ENCODE data around the gene MAGI2.
A peak's percentile ranks its signal among the peaks of the same experiment; 100 is the strongest.

Gene MAGI2

DNA sequence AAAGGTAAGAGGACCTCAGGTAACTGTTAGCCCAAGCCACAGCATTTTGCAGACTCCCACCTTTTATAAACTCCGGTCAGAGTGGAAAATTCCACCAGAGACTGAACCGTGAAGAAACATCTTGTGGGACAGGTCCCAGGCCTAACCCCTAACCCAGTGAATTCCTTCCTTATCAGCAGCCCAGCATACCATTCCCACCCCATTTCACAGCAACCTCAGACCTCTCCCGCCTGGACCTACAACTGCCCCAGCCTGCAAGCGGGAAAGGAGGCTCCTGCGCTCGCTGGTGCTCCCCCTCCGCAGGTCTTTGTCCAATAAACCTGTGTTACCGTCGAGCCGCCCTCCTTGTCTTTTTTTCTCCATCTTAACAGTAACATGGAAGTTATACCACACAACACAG is 736.6 kb downstream of the MAGI2 start:
- peak; percentile 48 for DNase-seq (ENCODE audit: low spot score)

DNA sequence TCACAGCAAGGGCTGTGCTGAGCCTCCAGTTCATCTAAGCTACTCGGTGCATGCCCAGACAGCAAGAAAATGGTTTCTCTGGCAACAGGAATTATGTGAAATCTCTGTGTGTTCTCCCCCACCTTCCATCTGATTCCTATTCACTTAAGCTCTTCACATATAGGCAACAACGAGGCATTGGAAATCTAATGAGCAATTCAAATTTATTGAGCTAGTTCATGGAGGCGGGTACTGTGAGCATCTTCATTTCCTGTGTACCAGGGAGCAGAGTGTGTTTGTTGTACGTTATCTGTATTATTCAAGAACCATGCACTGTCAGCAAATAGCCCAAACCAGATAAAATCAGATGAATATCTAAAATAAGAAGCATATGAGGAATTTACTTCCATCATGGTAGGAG is 739.1 kb downstream of the MAGI2 start:
- no peak for DNase-seq (ENCODE audit: low spot score)

DNA sequence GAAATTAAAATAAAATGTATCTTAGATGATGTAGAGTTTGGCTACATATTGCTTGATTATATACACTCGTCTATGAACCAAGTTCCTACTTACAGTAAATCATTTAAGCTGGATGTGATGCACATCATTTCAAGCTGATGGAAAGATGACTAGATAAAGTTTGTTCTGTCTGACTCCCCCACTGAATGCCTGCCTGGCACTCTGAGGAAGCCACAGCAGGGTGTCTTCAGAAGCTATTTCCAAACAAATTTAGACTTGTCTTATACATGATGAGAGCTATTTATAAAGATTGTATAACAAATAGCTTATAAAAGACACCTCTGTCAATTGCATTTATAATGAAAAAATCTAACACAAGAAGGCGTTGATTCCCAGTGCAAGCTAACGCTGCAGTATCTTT is 741.4 kb downstream of the MAGI2 start:
- DNase-seq (ENCODE audit: low spot score): no peak

DNA sequence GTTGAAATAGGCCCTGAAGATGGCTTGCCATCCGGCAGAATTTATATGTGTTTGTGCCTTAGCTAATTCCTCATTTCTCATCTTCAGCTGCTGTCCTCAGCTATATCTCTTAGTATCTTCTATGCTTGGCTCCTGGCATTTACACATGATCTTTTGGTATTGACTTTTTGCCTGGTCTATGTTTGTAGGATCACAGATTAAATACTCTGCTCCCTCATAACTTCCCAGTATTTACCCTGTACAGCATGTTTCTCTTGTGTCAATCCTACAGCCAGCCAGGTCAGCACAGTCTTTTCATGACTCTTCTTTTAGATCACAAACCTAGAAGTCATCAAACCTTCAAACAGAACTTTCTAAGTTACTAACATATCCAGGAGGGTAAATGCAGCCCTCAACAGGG is 743.8 kb downstream of the MAGI2 start:
- DNase-seq (ENCODE audit: low spot score): no peak

DNA sequence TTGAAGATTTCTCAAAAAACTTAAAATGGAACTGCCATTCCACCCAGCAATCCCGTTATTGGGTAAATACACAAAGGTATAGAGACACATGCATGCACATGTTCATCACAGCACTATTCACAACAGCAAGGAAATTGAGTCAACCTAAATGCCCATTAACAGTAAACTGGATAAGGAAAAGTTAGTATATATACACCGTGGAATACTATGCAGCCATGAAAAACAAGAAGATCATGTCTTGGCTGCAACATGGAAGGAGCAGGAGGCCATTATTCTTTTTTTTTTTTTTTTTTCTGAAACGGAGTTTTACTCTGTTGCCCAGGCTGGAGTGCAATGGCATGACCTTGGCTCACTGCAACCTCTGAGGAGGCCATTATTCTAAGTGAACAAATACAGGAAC is 749.0 kb downstream of the MAGI2 start:
- no peak for DNase-seq (ENCODE audit: low spot score)

DNA sequence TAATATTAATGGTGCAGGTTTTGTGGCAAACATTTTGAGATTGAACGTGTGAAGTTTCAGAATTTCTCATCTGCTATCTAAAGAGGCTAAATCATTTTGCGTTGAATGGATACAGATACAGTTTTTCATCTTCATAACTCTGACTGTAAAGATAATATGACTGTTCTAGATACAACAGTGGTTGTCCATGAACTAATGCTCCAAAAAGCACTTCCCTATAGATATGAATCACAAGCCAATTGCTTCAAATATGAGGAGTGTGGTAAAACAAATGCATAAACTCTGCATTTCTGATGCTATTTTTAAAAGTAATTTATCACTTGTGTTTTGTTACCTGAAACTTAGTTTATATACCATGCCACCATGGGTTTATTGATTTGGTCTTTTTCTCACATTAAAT is 750.1 kb downstream of the MAGI2 start:
- DNase-seq (ENCODE audit: low spot score): no peak

DNA sequence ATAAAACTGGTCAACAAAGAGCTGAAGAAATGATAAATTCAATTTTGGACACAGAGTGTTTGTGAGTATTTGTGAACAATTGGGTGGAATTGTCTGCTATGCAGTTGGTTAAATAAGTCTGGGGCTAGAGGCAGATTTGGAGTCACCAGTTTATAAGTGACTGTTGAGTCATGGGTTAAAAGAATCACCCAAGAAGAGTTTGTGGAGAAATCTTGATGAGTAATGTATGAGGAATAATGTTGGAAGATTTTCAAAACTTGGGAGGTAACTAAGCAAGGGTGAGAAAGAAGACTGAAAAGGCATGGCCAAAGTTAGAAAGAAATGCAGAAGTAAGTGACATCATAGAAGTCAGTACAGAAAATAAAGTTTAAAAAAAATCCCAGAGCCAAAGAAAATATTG is 750.7 kb downstream of the MAGI2 start:
- no peak for DNase-seq (ENCODE audit: low spot score)

DNA sequence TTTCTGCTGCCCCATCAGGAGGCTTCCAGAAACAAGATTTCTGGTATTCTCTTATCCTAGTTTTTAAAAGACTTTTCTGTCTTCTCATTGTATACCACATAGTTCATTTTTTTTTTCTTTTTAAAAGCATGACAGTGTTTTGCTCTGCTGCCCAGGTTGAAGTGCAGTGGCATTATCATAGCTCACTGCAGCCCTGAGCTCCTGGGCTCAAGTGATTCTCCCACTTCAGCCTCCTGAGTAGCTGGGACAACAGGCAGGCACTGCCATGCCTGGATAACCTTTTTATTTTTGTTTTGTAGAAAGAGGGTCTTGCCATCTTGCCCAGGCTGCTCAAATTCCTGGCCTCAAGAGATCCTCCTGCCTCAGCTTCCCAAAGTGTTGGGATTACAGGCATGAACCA is 757.6 kb downstream of the MAGI2 start:
- DNase-seq (ENCODE audit: low spot score): no peak

DNA sequence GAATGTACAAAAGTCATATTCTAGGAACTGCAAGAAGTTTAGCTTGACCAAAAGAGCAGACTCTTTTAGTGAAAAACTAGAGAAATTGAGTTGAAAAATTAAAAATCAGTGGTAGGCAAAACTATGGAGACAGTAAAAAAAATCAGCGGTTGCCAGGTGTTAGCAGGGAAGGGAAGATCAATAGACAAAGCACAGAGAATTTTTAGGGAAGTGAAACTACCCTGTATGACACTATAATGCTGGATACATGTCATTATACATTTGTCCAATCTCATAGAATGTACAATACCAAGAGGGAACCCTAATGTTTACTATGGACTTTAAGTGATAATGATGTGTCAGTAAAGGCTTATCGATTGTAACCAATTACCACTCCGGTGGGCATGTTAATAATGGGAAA is 761.9 kb downstream of the MAGI2 start:
- no peak for DNase-seq (ENCODE audit: low spot score)

DNA sequence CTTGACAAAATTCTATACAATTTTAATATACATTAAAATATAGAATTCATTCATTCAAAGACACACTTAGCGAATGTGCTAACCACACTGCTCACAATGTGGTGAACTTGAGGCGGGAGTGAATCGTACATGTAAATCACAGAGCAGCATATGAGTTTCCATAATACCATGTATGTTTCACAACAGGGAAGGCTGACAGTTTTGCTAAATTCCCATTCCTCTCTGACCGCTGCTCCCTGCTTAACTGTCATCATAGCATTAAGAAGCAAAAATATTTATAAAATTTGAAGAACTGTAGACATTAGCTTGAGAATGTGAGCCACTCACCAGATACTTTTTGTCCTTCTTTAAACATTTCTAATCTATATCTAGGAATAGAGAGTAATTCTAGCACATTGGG is 763.3 kb downstream of the MAGI2 start:
- no peak for DNase-seq (ENCODE audit: low spot score)

DNA sequence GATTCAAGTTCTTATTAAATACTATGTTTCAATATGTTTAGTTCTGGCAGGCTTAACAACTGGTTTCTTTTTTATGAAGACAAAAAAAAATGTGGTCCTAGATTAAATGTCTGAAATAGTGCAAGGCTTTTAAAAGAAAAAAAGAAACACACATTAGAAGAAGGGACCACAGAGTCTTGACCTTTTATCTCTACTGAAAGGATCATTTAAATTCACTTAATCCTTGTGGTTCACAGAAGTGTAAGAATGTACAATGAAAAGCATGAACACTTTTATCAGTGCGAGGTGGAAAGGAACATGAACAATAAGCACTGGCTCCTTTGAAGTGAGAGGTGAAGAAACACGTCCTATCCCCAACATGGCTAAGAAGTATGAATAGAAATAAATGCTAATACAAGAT is 765.1 kb downstream of the MAGI2 start:
- no peak for DNase-seq (ENCODE audit: low spot score)

DNA sequence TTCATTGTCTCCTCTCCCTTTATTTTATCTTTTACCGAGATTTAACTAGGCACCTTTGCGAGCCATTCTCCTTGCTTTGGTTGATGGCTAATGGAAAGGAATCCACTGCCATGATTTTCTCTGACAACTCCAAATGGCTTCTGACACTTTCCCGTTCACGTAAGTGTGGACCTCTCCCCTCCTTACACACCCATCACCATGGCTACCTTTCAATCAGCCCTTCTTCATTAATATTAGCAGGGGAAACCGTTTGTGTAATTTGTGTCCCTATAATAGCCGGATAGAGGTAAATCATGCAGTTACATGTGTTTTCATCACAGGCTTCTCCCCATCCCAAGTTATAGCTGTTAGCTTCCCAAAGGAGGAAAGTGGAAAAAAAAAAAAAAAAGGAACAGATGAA is 767.3 kb downstream of the MAGI2 start:
- DNase-seq (ENCODE audit: low spot score): no peak

DNA sequence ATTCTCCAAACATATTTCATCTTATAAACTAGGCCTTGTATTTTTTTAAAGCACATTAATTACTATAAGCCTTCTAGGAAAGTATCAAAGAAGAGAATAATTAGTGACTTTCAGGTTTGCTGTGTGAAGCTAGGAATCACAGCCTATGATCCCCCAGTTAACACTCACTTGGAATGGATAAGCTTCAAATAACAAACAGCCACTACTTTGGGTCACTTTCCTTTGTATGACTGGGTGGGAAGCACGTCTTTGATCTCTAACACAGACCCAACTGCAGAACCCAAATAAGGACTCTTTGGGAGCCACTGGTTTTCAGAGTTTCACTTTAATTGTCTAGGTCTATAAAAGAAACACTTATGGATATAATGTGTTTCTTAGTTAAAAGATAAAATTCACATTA is 769.3 kb downstream of the MAGI2 start:
- no peak for DNase-seq (ENCODE audit: low spot score)

DNA sequence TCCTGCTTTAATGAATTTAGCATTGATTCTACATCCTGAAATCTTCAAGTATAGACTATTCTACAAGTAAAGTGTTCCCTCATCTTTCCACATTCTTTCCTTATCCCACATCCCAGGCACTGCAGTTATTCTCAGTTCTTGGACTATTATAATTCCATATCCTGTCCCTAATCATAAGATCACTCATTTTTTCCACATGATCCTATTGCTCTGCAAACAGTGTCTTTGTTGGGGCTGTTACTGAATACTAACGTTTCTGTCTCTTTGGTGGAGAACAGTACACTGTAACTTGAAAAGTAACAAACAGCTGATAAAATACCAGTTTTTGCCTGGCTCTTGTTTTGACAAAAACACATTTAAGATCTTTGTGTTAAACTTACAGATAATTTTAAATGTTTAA is 769.9 kb downstream of the MAGI2 start:
- DNase-seq (ENCODE audit: low spot score): no peak

DNA sequence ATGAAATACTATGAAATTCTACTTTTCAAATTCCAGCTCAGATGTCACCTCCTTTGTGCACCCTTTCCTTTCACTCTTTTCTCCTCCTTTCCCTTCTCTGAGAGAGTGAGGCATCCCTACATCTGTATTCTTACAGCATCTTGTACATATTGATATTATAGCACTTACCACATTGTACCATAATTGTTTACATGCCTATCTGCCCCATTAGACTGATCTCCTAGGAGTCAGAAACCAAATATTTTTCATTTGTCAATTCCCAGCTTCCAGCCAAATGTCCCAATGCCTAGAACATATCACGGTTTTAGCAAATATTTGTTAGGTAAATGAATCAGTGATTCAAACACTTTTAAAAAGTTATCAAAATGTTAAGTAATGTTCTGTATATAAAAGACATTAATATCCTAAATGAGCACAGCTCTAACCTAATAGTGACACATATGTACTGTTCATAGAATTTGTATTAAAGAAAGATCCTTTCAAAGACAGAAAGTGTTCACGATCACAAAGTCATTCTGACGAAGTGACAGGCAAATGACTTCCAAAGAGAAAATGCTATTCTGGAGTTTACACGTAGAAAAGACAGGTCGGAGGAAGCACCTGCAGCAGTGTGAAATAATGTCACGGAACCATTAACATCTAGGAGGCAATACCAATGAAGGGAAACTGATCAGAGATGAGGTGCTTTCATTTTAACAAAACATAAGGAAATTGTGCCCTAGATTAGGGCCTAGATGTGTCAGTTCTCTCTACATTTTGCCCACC is 774.2 kb downstream of the MAGI2 start:
- DNase-seq (ENCODE audit: low spot score): no peak

DNA sequence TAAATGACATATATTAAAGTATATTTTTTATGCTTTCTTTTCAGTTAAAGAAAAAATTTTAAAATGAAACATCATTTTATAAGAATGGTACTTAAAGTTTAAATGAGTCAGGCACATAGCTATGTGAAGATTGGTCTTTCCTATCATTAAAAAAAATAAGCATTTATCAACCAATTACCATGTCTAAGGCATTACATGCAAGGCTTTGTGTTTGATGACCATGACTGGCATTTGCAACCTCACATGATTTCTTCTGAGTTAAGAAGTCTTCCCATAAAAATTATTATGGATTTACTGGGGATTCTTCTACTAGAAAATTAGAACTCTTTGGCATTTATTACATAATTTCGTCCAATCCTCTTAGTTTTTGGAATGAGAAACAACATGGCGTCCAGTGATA is 776.1 kb downstream of the MAGI2 start:
- no peak for DNase-seq (ENCODE audit: low spot score)

DNA sequence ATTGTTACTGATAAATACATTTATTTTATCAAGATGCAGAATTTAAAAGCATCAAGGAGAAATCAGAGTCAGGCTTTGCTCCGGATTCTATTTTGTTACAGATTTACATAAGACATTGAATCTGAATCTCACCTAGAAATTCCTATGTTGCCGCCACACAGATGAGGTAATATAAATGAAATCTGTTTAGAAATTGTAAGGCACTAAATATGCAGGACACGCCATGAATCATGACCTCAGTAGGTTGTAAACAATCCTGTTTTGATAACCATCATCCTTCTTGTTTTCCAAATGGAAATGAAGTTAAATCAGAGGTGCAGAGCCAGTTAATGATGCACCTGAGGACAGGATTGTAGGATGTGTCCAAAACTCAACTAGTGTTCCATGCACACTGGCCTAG is 778.0 kb downstream of the MAGI2 start:
- no peak for DNase-seq (ENCODE audit: low spot score)

DNA sequence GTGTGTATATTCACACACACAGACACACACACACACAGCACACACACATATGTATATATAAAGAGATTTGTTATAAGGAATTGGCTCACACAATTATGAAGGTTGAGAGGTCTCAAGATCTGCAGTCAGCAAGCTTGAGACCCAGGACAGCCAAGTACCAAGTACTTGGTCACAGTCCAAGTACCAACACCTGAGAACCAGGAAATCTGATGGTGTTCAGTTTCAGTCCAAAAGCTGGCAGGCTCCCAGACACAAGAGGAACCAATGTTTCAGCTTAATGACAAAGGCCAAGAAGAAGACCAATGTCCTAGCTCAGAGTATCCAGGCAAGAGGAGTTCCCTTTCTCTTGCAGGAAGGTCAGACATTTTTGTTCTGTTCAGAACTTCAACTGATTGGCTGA is 780.2 kb downstream of the MAGI2 start:
- no peak for DNase-seq (ENCODE audit: low spot score)

DNA sequence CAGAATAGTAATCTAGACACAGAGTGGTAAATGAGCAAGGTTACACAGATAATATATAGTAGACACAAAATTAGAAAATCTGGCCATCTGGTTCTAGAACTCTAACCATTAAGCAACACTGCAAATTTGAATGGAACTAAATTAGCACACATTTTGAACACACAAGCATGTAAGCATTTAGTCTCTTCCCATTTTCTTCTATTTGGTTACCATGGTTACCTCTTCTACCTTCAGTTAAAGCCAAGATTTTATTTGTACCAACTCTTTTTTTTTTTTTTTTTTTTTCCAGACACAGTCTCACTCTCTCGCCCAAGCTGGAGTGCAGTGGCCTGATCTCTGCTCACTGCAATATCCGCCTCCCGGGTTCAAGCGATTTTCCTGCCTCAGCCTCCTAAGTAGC is 790.5 kb downstream of the MAGI2 start:
- no peak for DNase-seq (ENCODE audit: low spot score)

DNA sequence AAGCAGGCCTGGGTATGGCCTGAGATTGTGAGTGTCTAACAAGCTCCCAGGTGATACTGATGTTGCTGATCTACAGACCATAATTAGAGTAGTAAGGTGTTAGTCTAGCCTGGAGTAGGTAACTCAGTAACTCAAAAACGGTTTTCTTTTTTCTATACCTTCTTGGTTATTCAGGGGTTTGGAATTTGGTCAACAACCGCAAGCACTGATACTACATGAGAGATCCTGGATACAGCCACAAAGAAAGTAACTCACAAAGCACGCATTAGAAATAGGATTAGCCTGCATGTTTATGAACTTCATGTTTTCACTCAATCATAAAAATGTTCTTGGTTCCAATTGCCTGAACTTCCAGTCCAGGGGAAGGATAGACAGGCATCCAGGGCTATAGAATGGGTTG is 803.5 kb downstream of the MAGI2 start:
- no peak for DNase-seq (ENCODE audit: low spot score)

DNA sequence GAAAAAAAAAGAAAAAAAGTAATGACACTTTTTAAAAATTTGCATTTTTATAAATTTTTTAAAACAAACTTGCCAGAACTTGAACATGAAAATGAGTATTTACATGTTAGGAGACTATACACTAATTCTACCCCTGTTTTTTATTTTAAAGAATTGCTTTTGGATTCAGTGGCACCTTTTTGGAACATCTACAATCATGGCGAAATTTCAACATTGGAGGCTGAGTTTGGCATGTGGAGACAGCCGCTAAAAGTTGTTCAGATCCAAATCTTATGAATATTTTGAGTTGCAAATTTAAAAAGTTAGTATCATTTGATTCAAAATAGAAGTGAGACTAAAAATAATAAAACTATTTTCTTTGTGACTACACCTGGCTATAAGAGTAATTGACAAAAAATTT is 804.2 kb downstream of the MAGI2 start:
- no peak for DNase-seq (ENCODE audit: low spot score)

DNA sequence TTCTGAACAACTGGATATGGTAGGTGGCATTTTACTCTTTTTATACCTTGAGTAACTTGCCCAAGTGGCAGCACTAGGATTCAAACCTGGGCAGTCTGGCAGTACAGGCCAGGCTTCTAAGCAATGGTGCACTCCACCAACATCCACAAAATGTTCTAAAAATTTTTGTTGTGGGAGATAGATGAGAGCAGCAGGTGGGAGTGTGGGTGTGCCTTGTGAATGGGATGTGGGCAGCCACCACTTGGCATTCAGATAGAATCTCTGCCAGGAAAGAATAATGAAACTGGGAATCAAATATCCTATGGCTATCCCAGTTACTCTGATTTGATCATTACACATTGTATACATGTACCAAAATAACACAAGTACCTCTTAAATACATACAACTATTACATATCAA is 810.7 kb downstream of the MAGI2 start:
- no peak for DNase-seq (ENCODE audit: low spot score)

DNA sequence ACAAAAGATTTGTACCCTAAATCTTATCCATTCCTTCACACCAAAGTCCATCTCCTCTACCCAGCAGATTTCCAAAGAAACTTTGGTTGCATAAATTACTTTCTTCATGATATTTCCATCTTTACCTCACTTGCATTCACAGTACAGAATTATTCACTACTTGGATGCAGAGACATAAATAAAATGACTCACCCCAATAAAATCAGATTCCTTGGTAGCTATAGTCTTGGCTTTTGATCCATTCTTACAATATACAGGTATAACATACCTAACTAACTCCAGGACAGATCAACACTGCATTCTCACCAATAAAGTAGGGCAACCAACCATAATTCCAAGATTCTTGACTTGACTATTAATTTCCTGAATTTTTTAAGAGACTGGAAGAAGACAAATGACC is 815.1 kb downstream of the MAGI2 start:
- no peak for DNase-seq (ENCODE audit: low spot score)

DNA sequence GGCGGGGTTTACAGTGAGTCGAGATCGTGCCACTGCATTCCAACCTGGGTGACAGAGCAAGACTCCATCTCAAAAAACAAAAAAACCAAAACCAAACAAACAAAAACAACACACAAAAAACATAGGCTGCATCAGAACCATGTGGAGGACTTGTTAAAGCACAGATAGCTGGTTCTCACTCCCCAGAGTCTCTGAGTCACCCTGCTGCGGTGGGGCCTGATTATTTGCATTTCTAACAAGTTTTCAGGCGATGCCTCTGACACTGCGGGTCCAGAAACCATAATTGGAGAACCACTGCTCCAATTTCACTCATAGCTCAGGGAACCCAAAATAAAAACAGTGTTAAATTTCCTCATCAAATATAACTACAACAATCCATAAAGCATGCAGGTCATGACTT is 816.7 kb downstream of the MAGI2 start:
- no peak for DNase-seq (ENCODE audit: low spot score)
